Retinal pigment epithelial cell (primary cell): Measurements from ENCODE around the gene NEMP2.
"Not testable (repeated sequence)": the region's sequence is repeated elsewhere in the genome, so short reads cannot be mapped to it uniquely, and the experiment has no call there.

Experiments used
- DNase-seq: peaks from one replicate; pipeline ENCODE4 v3.0.0-alpha.2; 2010; ENCODE audit warnings: low read depth
- H3K4me3 ChIP-seq: 2 replicates; pipeline ENCODE4 v1.5.1; 2011; ENCODE audit warnings: mild to moderate bottlenecking, low read length, control low read depth, moderate library complexity
- CTCF ChIP-seq: conservative IDR thresholded peaks from 2 replicates; pipeline ENCODE4 v1.5.1; 2011; ENCODE audit warnings: low read depth, low read length, control low read depth, inconsistent platforms

Gene NEMP2

GRCh38 chr2:190504912-190505311 lies 29.6 kb downstream of the NEMP2 start:
- no peak for TF ChIP-seq CTCF
- no peak overlapping the region for H3K4me3 ChIP-seq
- no peak for DNase-seq

- no peak for DNase-seq
- no peak for TF ChIP-seq CTCF
- no peak overlapping the region for H3K4me3 ChIP-seq
Measured at GRCh38 chr2:190503088-190503487, 31.4 kb downstream of the NEMP2 start.

GRCh38 chr2:190501702-190502407 lies 32.7 kb downstream of the NEMP2 start:
- TF ChIP-seq CTCF = no peak
- no peak overlapping the region for H3K4me3 ChIP-seq
- no peak for DNase-seq

DNA sequence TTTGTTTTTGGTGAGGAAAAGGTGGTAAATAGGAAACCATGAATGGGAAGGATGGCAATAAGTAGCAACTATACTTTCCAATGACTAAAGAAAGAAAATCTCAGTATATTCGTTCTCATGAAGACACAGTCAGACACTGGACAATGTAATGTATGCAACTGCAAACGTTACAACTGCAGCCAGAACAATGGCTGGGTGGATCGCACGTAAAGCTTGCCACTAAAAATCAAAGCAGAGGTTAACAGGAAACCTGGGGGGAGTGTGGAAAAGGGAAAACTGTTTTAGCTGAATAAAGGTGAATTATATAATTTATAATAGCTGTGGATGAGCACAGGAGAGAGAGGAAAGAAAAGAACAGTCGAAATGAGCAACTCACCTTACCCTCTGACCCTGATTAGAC lies 33.3 kb downstream of the NEMP2 start:
- no peak for DNase-seq
- TF ChIP-seq CTCF = no peak
- H3K4me3 ChIP-seq = no peak overlapping the region

DNA sequence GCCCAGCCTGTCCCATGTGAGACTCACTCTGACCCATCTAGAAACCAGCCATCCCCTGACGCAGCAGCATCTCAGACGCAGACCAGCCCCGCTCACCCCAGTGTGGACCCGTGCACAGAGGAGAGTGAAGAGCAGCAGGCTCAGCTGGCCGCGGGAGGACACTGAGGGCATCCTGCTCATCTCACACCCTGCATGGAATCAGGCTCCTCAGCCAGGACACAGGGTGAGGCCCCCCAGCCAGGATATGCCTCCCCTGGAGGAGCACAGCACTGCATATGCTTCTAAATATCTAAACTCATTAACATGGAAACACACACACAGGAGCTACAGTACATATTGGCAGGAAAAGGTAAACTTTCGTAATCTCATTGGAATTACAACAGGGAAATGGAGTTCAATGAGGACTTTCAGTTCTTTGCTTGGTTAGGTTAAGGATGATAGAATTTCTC lies 34.4 kb downstream of the NEMP2 start:
- H3K4me3 ChIP-seq = no peak overlapping the region
- DNase-seq = no peak
- TF ChIP-seq CTCF = no peak

DNA sequence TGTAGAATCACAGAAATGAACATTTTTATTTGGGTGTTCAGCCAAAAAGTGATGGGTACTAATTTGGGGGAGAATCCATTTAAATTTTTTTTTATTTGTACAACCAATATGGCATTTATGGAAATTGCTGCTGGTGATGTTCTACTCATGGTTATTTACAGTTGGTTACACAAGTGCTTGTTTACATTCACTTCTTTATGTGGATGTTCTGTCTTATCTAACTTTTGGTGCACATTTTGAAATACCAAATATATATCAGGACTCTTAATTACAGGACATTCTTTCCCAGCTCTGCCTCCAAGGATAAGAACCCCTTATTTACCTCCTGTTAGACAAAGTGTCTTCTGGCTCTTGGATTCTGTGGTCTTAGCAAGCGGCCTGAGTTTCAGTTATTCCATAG lies 35.2 kb downstream of the NEMP2 start:
- DNase-seq = no peak
- H3K4me3 ChIP-seq = no peak overlapping the region
- no peak for TF ChIP-seq CTCF

- DNase-seq = no peak
- no peak overlapping the region for H3K4me3 ChIP-seq
- TF ChIP-seq CTCF = no peak
Measured at GRCh38 chr2:190497428-190497827, 37.1 kb downstream of the NEMP2 start.

GRCh38 chr2:190494600-190495227 lies 39.8 kb downstream of the NEMP2 start:
- not testable (repeated sequence) for H3K4me3 ChIP-seq, DNase-seq
